Keratinocyte (primary cell): Measurements from ENCODE around the gene SEC16B. TPM values are rescaled to one million over a fixed set of nuclear protein-coding genes. Genes with fewer than 3 reads are reported as not detected.
"Not testable (repeated sequence)": the region's sequence is repeated elsewhere in the genome, so short reads cannot be mapped to it uniquely, and the experiment has no call there.

Experiments
- DNase-seq: peaks from one replicate; pipeline ENCODE4 v3.0.0-alpha.2; 2011; ENCODE audit warnings: low read depth, missing footprints, low spot score
- FAIRE-seq: peaks from 2 replicates; lab custom pipeline; 2011; peaks lifted over from hg19 to GRCh38; lab: Jason Lieb, UNC
- H2AFZ ChIP-seq: 2 replicates; pipeline ENCODE4 v1.6.0; 2012; ENCODE audit warnings: low read length, control low read depth, inconsistent platforms; ENCODE audit not compliant: control insufficient read depth
- H3K27ac ChIP-seq: 2 replicates; pipeline ENCODE4 v1.5.1; 2011; ENCODE audit warnings: low read length; ENCODE audit not compliant: control insufficient read depth, insufficient read depth
- H3K27me3 ChIP-seq: 3 replicates; pipeline ENCODE4 v1.6.0; 2011; ENCODE audit warnings: low read length; ENCODE audit not compliant: control insufficient read depth, insufficient read depth; ENCODE audit errors: extremely low read depth
- H3K36me3 ChIP-seq, 2 experiments: 2 replicates in 1 of 2; 3 replicates in 1 of 2; pipeline ENCODE4 v1.5.1; 2011; ENCODE audit warnings: low read length in 2 of 2, mild to moderate bottlenecking in 1 of 2; ENCODE audit not compliant: control insufficient read depth in 2 of 2, insufficient read depth in 2 of 2; ENCODE audit errors: extremely low read depth in 1 of 2
- H3K4me1 ChIP-seq: 3 replicates; pipeline ENCODE4 v1.5.1; 2011; ENCODE audit warnings: low read length; ENCODE audit not compliant: control insufficient read depth, insufficient read depth; ENCODE audit errors: extremely low read depth
- H3K4me2 ChIP-seq: 3 replicates; pipeline ENCODE4 v1.6.0; 2011; ENCODE audit warnings: low read depth, low read length; ENCODE audit not compliant: control insufficient read depth, insufficient read depth; ENCODE audit errors: extremely low read depth
- H3K4me3 ChIP-seq, 3 experiments: fragments of 200-600 bp in 1 of 3; sonication (generic) in 1 of 3; 2 replicates in 2 of 3; 3 replicates in 1 of 3; pipeline ENCODE4 v1.5.1; 2011 to 2016; ENCODE audit warnings: low read length in 3 of 3, mild to moderate bottlenecking in 3 of 3, control low read depth in 2 of 3, inconsistent platforms in 1 of 3, low read depth in 1 of 3, mixed read lengths in 1 of 3, mixed run types in 1 of 3, moderate library complexity in 1 of 3; ENCODE audit not compliant: control insufficient read depth in 2 of 3, insufficient read depth in 2 of 3; ENCODE audit errors: extremely low read depth in 1 of 3
- H3K79me2 ChIP-seq: 2 replicates; pipeline ENCODE4 v1.6.0; 2012; ENCODE audit warnings: low read length; ENCODE audit not compliant: control insufficient read depth, insufficient read depth
- H3K9ac ChIP-seq: 3 replicates; pipeline ENCODE4 v1.6.0; 2011; ENCODE audit warnings: low read length; ENCODE audit not compliant: control insufficient read depth, insufficient read depth; ENCODE audit errors: extremely low read depth
- H3K9me1 ChIP-seq: 3 replicates; pipeline ENCODE4 v1.6.0; 2011; ENCODE audit warnings: low read length; ENCODE audit not compliant: control insufficient read depth, insufficient read depth; ENCODE audit errors: extremely low read depth
- H3K9me3 ChIP-seq: 2 replicates; pipeline ENCODE4 v1.5.1; 2012; ENCODE audit warnings: low read depth, low read length; ENCODE audit not compliant: control insufficient read depth
- H4K20me1 ChIP-seq: 3 replicates; pipeline ENCODE4 v1.6.0; 2011; ENCODE audit warnings: low read length; ENCODE audit not compliant: control insufficient read depth, insufficient read depth; ENCODE audit errors: extremely low read depth
- CTCF ChIP-seq, 3 experiments: IDR thresholded peaks in 1 of 3; conservative IDR thresholded peaks in 1 of 3; optimal IDR thresholded peaks in 1 of 3; 2 replicates in 2 of 3; 3 replicates in 1 of 3; pipeline versions ENCODE3 to v1.5.1; 2011; ENCODE audit warnings: low read length in 3 of 3, mild to moderate bottlenecking in 3 of 3, moderate library complexity in 2 of 3, control low read depth in 1 of 3, inconsistent platforms in 1 of 3; ENCODE audit not compliant: insufficient read depth in 2 of 3; ENCODE audit errors: extremely low read depth in 1 of 3
- EZH2 ChIP-seq: IDR thresholded peaks from one replicate; pipeline ENCODE4 v1.6.1; 2012; ENCODE audit warnings: inconsistent platforms, mild to moderate bottlenecking, low read length, moderate library complexity
- dilution Hi-C: fragments of 300-500 bp; cut with MboI; formaldehyde crosslinking; loops from one replicate; pipeline ENCODE4 v1.7.0; 2020; ENCODE audit warnings: low sequenced_read_pairs; ENCODE audit not compliant: extremely low pct_ligation_motif_present
- polyA plus RNA-seq, 5 experiments: library from polyadenylated mRNA; depleted of rRNA in 3 of 5; stranded (reverse) in 3 of 5; stranded (forward) in 1 of 5; unstranded in 1 of 5; fragments of >200 nt; gene quantifications; 1 replicate in 1 of 5; 2 replicates in 3 of 5; 3 replicates in 1 of 5; pipeline versions ENCODE4 v1.2.1 to v1.2.3, GENCODE V29; 2011 to 2012; ENCODE audit warnings: missing spikeins in 2 of 5, low read depth in 1 of 5, low replicate concordance in 1 of 5

Gene SEC16B
- polyA plus RNA-seq, 1 donor (not counting 4 experiments of a cell fraction or from before 2014, with no cell fraction given), result 1.2 TPM

- dilution Hi-C loops, result no loop called here
- H3K9ac ChIP-seq, result no peak overlapping the region
- H3K27me3 ChIP-seq, result no peaks in the 10 kb centered on the region
- peaks cover 15% of the 10 kb centered on the region for H3K4me1 ChIP-seq
- H3K9me1 ChIP-seq, result no peaks in the 10 kb centered on the region
- no peaks in the 10 kb centered on the region for H3K79me2 ChIP-seq
- no peak overlapping the region for H2AFZ ChIP-seq
- H3K4me2 ChIP-seq, result no peak overlapping the region
- H3K27ac ChIP-seq, result no peak overlapping the region
- no peak for FAIRE-seq
- H3K9me3 ChIP-seq, result no peaks in the 10 kb centered on the region
- no peaks in the 10 kb centered on the region for H4K20me1 ChIP-seq
- H3K4me3 ChIP-seq, result no peak overlapping the region
- H3K36me3 ChIP-seq, result no peaks in the 10 kb centered on the region
- TF ChIP-seq CTCF (optimal IDR thresholded peaks at IDR 0.05 in 1 of 3, IDR thresholded peaks at IDR 0.05 in 1 of 3, conservative IDR thresholded peaks at IDR 0.05 in 1 of 3; ENCODE audit: extremely low read depth in 1 of 3, insufficient read depth in 2 of 3, low read length in 3 of 3) (no peak), EZH2 (no peak)
- no peak for DNase-seq
These were observed 25.5 kb upstream of the SEC16B start for GRCh38 chr1:177995369-177995768.

GRCh38 chr1:177986281-177986680, 16.4 kb upstream of the SEC16B start:
- H3K4me2 ChIP-seq, dilution Hi-C loops, H3K9me3 ChIP-seq, H3K36me3 ChIP-seq, H3K27me3 ChIP-seq, FAIRE-seq, DNase-seq, H3K27ac ChIP-seq, H3K4me3 ChIP-seq, H3K79me2 ChIP-seq, H2AFZ ChIP-seq, H3K9ac ChIP-seq, H3K9me1 ChIP-seq, H4K20me1 ChIP-seq: not testable (repeated sequence)
- peaks cover 16% of the 10 kb centered on the region for H3K4me1 ChIP-seq

GRCh38 chr1:177984761-177985160, 14.9 kb upstream of the SEC16B start:
- Histone ChIP-seq H3K4me3 (peak overlapping the region in 2 of 3 experiments; percentile 1 to 37), H3K27ac (no peak overlapping the region), H2AFZ (peak overlapping the region; percentile 77), H3K9me3 (no peaks in the 10 kb centered on the region), H3K36me3 (no peaks in the 10 kb centered on the region), H3K9me1 (no peaks in the 10 kb centered on the region), H3K9ac (no peak overlapping the region), H3K4me1 (peaks cover 16% of the 10 kb centered on the region), H3K79me2 (no peaks in the 10 kb centered on the region), H3K4me2 (peak overlapping the region; percentile 43), H3K27me3 (no peaks in the 10 kb centered on the region), H4K20me1 (no peaks in the 10 kb centered on the region)
- DNase-seq (no peak), FAIRE-seq (no peak)
- TF ChIP-seq EZH2, result no peak
- dilution Hi-C loops, result no loop called here
